HepG2 (cell line): ENCODE results near the gene APOM. TPM values are rescaled to one million over a fixed set of nuclear protein-coding genes. Genes with fewer than 3 reads are reported as not detected.

Experiments
- ATF1 ChIP-seq: IDR thresholded peaks from 2 replicates; pipeline ENCODE4 v1.6.1; 2016; ENCODE audit warnings: mild to moderate bottlenecking, control low read depth
- ATRX ChIP-seq: sonication (generic); formaldehyde crosslinking; IDR thresholded peaks from 2 replicates; pipeline ENCODE4 v1.4.0; 2020; ENCODE audit warnings: missing genetic modification reagents, borderline replicate concordance
- BRD4 ChIP-seq: sonication (generic); formaldehyde crosslinking; IDR thresholded peaks from 2 replicates; pipeline ENCODE4 v1.4.0; 2020; ENCODE audit warnings: missing genetic modification reagents
- CEBPB ChIP-seq: IDR thresholded peaks from 2 replicates; pipeline ENCODE4 v1.6.1; 2011; ENCODE audit warnings: low read depth, low read length, improper control_type of control experiment, borderline replicate concordance
- EEA1 ChIP-seq: sonication (generic); formaldehyde crosslinking; IDR thresholded peaks from 2 replicates; pipeline ENCODE4 v1.5.1; 2020; ENCODE audit warnings: mild to moderate bottlenecking, missing genetic modification reagents, borderline replicate concordance
- FOXK1 ChIP-seq: sonication (generic); formaldehyde crosslinking; IDR thresholded peaks from 2 replicates; pipeline ENCODE4 v1.4.0; 2020; ENCODE audit warnings: low read depth, missing genetic modification reagents, borderline replicate concordance
- MEIS2 ChIP-seq: sonication (generic); formaldehyde crosslinking; IDR thresholded peaks from 2 replicates; pipeline ENCODE4 v1.9.0; 2021; ENCODE audit warnings: mild to moderate bottlenecking, missing genetic modification reagents
- SATB2 ChIP-seq: sonication (generic); formaldehyde crosslinking; IDR thresholded peaks from 2 replicates; pipeline ENCODE4 v1.5.0; 2020; ENCODE audit warnings: missing genetic modification reagents
- STAT5B ChIP-seq: sonication (generic); formaldehyde crosslinking; IDR thresholded peaks from 2 replicates; pipeline ENCODE4 v1.4.0; 2020; ENCODE audit warnings: missing genetic modification reagents
- TIGD3 ChIP-seq: sonication (generic); formaldehyde crosslinking; IDR thresholded peaks from 2 replicates; pipeline ENCODE4 v1.5.1; 2020; ENCODE audit warnings: mild to moderate bottlenecking, missing genetic modification reagents, borderline replicate concordance
- ZBTB43 ChIP-seq: sonication (generic); formaldehyde crosslinking; conservative IDR thresholded peaks from 2 replicates; pipeline ENCODE4 v1.4.0; 2020; ENCODE audit warnings: missing genetic modification reagents
- ZNF121 ChIP-seq: sonication (generic); formaldehyde crosslinking; IDR thresholded peaks from 2 replicates; pipeline ENCODE4 v1.5.0; 2020; ENCODE audit warnings: mild to moderate bottlenecking, missing genetic modification reagents
- ZNF20 ChIP-seq: sonication (generic); formaldehyde crosslinking; IDR thresholded peaks from 2 replicates; pipeline ENCODE4 v1.4.0; 2020; ENCODE audit warnings: mild to moderate bottlenecking, moderate library complexity, missing genetic modification reagents
- ZNF224 ChIP-seq: sonication (generic); formaldehyde crosslinking; IDR thresholded peaks from 2 replicates; pipeline ENCODE4 v1.5.0; 2020; ENCODE audit warnings: mild to moderate bottlenecking, missing genetic modification reagents
- ZNF235 ChIP-seq: sonication (generic); formaldehyde crosslinking; IDR thresholded peaks from 2 replicates; pipeline ENCODE4 v1.8.1; 2023; ENCODE audit warnings: mild to moderate bottlenecking, missing genetic modification reagents, borderline replicate concordance
- ZNF30 ChIP-seq: sonication (generic); formaldehyde crosslinking; IDR thresholded peaks from 2 replicates; pipeline ENCODE4 v1.5.0; 2020; ENCODE audit warnings: mild to moderate bottlenecking, missing genetic modification reagents
- ZNF691 ChIP-seq: sonication (generic); formaldehyde crosslinking; IDR thresholded peaks from 2 replicates; pipeline ENCODE4 v1.4.0; 2020; ENCODE audit warnings: missing genetic modification reagents, low read depth, mild to moderate bottlenecking, borderline replicate concordance
- polyA plus RNA-seq, 8 experiments: library from polyadenylated mRNA; depleted of rRNA in 3 of 8; stranded (reverse) in 7 of 8; unstranded in 1 of 8; fragments of >200 nt; fragmentation: Illumina TruSeq in 4 of 8; extraction: Trizol in 4 of 8; gene quantifications; 2 replicates each; pipeline versions ENCODE4 v1.2.1 to v1.2.3, GENCODE V29; 2011 to 2016; ENCODE audit warnings: low read depth in 4 of 8, missing spikeins in 1 of 8, mixed read lengths in 1 of 8; ENCODE audit not compliant: insufficient read depth in 1 of 8
- total RNA-seq, 5 experiments: library from RNA; depleted of rRNA; stranded (reverse); fragments of >200 nt; fragmentation: Illumina TruSeq; extraction: Trizol; gene quantifications; 2 replicates each; pipeline ENCODE4 v1.2.3, GENCODE V29; 2016; ENCODE audit warnings: low read depth in 1 of 5
- TF ChIP-seq, protein P1 (sequence below): sonication (generic); formaldehyde crosslinking; IDR thresholded peaks from 2 replicates; pipeline ENCODE4 v1.5.0; 2020; ENCODE audit warnings: mild to moderate bottlenecking, missing genetic modification reagents
- TF ChIP-seq, protein P2 (sequence below): sonication (generic); formaldehyde crosslinking; IDR thresholded peaks from 2 replicates; pipeline ENCODE4 v1.4.0; 2020; ENCODE audit warnings: missing genetic modification reagents, borderline replicate concordance
- TF ChIP-seq, protein P3 (sequence below): sonication (generic); formaldehyde crosslinking; IDR thresholded peaks from 2 replicates; pipeline ENCODE4 v1.4.0; 2020; ENCODE audit warnings: missing genetic modification reagents

Gene APOM
- total and polyA plus RNA-seq, 2 of the 13 experiments (the other 11 are each of a cell fraction or from before 2014, with no cell fraction given) = 98.2 to 1,140 TPM

- TF ChIP-seq STAT5B (CRISPR knock-in tag) = no peak
- TF ChIP-seq, protein P1, sequence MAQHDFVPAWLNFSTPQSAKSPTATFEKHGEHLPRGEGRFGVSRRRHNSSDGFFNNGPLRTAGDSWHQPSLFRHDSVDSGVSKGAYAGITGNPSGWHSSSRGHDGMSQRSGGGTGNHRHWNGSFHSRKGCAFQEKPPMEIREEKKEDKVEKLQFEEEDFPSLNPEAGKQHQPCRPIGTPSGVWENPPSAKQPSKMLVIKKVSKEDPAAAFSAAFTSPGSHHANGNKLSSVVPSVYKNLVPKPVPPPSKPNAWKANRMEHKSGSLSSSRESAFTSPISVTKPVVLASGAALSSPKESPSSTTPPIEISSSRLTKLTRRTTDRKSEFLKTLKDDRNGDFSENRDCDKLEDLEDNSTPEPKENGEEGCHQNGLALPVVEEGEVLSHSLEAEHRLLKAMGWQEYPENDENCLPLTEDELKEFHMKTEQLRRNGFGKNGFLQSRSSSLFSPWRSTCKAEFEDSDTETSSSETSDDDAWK (CRISPR knock-in tag) = no peak
- peak; percentile 68; the same call in 1 of the 2 replicates for TF ChIP-seq ZNF691 (CRISPR knock-in tag)
- no peak for TF ChIP-seq SATB2 (CRISPR knock-in tag)
- TF ChIP-seq ZNF121 (CRISPR knock-in tag) = peak; percentile 76
- TF ChIP-seq EEA1 (CRISPR knock-in tag) = peak; percentile 71; the same call in 1 of the 2 replicates
- TF ChIP-seq CEBPB = no peak
- TF ChIP-seq ZNF235 = 0 out of 2 replicates have a peak, but pooled peaks have one; percentile 59
- 0 out of 2 replicates have a peak, but pooled peaks have one; percentile 69 for TF ChIP-seq ZNF30 (CRISPR knock-in tag)
- 0 out of 2 replicates have a peak, but pooled peaks have one; percentile 30 for TF ChIP-seq ZNF20 (CRISPR knock-in tag)
- no peak; the same call in 1 of the 2 replicates for TF ChIP-seq TIGD3 (CRISPR knock-in tag)
- TF ChIP-seq FOXK1 (CRISPR knock-in tag) = peak; percentile 12; the same call in 1 of the 2 replicates
- TF ChIP-seq, protein P2, sequence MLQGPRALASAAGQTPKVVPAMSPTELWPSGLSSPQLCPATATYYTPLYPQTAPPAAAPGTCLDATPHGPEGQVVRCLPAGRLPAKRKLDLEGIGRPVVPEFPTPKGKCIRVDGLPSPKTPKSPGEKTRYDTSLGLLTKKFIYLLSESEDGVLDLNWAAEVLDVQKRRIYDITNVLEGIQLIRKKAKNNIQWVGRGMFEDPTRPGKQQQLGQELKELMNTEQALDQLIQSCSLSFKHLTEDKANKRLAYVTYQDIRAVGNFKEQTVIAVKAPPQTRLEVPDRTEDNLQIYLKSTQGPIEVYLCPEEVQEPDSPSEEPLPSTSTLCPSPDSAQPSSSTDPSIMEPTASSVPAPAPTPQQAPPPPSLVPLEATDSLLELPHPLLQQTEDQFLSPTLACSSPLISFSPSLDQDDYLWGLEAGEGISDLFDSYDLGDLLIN (CRISPR knock-in tag) = no peak
- TF ChIP-seq, protein P3, sequence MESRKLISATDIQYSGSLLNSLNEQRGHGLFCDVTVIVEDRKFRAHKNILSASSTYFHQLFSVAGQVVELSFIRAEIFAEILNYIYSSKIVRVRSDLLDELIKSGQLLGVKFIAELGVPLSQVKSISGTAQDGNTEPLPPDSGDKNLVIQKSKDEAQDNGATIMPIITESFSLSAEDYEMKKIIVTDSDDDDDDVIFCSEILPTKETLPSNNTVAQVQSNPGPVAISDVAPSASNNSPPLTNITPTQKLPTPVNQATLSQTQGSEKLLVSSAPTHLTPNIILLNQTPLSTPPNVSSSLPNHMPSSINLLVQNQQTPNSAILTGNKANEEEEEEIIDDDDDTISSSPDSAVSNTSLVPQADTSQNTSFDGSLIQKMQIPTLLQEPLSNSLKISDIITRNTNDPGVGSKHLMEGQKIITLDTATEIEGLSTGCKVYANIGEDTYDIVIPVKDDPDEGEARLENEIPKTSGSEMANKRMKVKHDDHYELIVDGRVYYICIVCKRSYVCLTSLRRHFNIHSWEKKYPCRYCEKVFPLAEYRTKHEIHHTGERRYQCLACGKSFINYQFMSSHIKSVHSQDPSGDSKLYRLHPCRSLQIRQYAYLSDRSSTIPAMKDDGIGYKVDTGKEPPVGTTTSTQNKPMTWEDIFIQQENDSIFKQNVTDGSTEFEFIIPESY (CRISPR knock-in tag) = 0 out of 2 replicates have a peak, but pooled peaks have one; percentile 23
- peak; percentile 26; the same call in 1 of the 2 replicates for TF ChIP-seq ZBTB43 (CRISPR knock-in tag)
- peak; percentile 97 for TF ChIP-seq BRD4 (CRISPR knock-in tag)
- TF ChIP-seq ZNF224 = 0 out of 2 replicates have a peak, but pooled peaks have one; percentile 1
- no peak for TF ChIP-seq ATF1 (CRISPR knock-in tag)
- no peak; the same call in 1 of the 2 replicates for TF ChIP-seq MEIS2
- TF ChIP-seq ATRX (CRISPR knock-in tag) = no peak
Observed at GRCh38 chr6:31620586-31621319, 34.9 kb upstream of the APOM start, which contains the start of gene PRRC2A (continued).
